ENCODE measurements around the gene KRTAP10-3. TPM values are rescaled to one million over a fixed set of nuclear protein-coding genes. Genes with fewer than 3 reads are reported as not detected.

Gene KRTAP10-3
- total RNA-seq, 1 experiment from 2014 or later: not detected

GRCh38 chr21:44592446-44593311 lies 34.1 kb upstream of the KRTAP10-3 start, which contains the start of gene KRTAP10-6:
TSS of gene KRTAP10-6 (minus strand) at chr21:44592505. CDS start at chr21:44592484, 21 bp downstream.
- DNase-seq (ENCODE audit: low read depth, low spot score) (no peak), ATAC-seq (no peak)
- H3K9me3 ChIP-seq (ENCODE audit: control insufficient read depth in 1 of 2, insufficient read depth in 1 of 2, low read depth in 1 of 2, low read length in 2 of 2): no peaks in the 10 kb centered on the region
- no TSS peak for BruUV-seq (replicated peaks)
- H3K4me2 ChIP-seq (ENCODE audit: low read length): no peak within 1 kb of the TSS
- H3K27me3 ChIP-seq (ENCODE audit: insufficient read depth, low read length): no peaks in the 10 kb centered on the region
- POLR2A ChIA-PET: no interaction called here
- intact Hi-C loops (cut with micrococcal nuclease): no loop called here
- no peaks in the 10 kb centered on the region for H3K36me3 ChIP-seq (ENCODE audit: control insufficient read depth in 1 of 2, insufficient read depth in 2 of 2, low read length in 2 of 2)
- no peaks in the 10 kb centered on the region for H3K9me2 ChIP-seq (ENCODE audit: insufficient read depth)
- no peak within 1 kb of the TSS for H2AFZ ChIP-seq (ENCODE audit: low read depth, low read length, poor library complexity, severe bottlenecking)
- H3K79me2 ChIP-seq (ENCODE audit: insufficient read depth, low read length): no peaks in the 10 kb centered on the region
- no peak within 1 kb of the TSS for H3K9ac ChIP-seq (ENCODE audit: low read length)
- no peak within 1 kb of the TSS for H3K27ac ChIP-seq (ENCODE audit: low read depth, low read length)
- H3K4me1 ChIP-seq (ENCODE audit: control insufficient read depth in 1 of 2, insufficient read depth in 2 of 2, low read length in 2 of 2): no peaks in the 10 kb centered on the region; a peak in 1 of 4 replicates
- no peak within 1 kb of the TSS for H3K4me3 ChIP-seq (replicated peaks in 1 of 2; ENCODE audit: low read depth in 1 of 2, low read length in 2 of 2)
- no peaks in the 10 kb centered on the region for H4K20me1 ChIP-seq (ENCODE audit: insufficient read depth)
- CTCF ChIA-PET: no interaction called here
- TF ChIP-seq REST (IDR thresholded peaks at IDR 0.05; ENCODE audit: low read depth) (no peak), CBX3 (IDR thresholded peaks at IDR 0.05; ENCODE audit: low read depth) (no peak), POLR2AphosphoS5 (IDR thresholded peaks at IDR 0.05; ENCODE audit: low read depth, low read length) (no peak), MAX (IDR thresholded peaks at IDR 0.05) (no peak), CTCF (IDR thresholded peaks at IDR 0.05 in 2 of 3, conservative IDR thresholded peaks at IDR 0.05 in 1 of 3; ENCODE audit: borderline replicate concordance in 1 of 3, insufficient read depth in 1 of 3, low read depth in 2 of 3, low read length in 2 of 3) (no peak), SP1 (IDR thresholded peaks at IDR 0.05; ENCODE audit: low read depth) (no peak), ZBTB33 (IDR thresholded peaks at IDR 0.05; ENCODE audit: extremely low read depth, insufficient replicate concordance, low read length) (no peak), JUND (IDR thresholded peaks at IDR 0.05) (no peak), ATF3 (IDR thresholded peaks at IDR 0.05) (no peak), ZNF274 (IDR thresholded peaks at IDR 0.05; ENCODE audit: low read depth, low read length) (no peak), RAD21 (IDR thresholded peaks at IDR 0.05; ENCODE audit: low read depth) (no peak), ZFX (IDR thresholded peaks at IDR 0.05) (no peak), EGR1 (IDR thresholded peaks at IDR 0.05; ENCODE audit: low read depth) (no peak), EZH2 (IDR thresholded peaks at IDR 0.05) (no peak)
- RAD21 ChIA-PET (ENCODE audit: low non-redundant PET in 1 of 2, low total read pairs in 2 of 2, uncharacterized antibody in 2 of 2, unreplicated experiment in 2 of 2): no interaction called here
